Panc1 (cell line): ENCODE results near the gene ELP5. TPM values are rescaled to one million over a fixed set of nuclear protein-coding genes. Genes with fewer than 3 reads are reported as not detected.

Source experiments
- ATAC-seq: fragments of 200-7000 bp; cut with Tn5 transposase; 2 replicates; pipeline ENCODE4 v1.9.1; 2020; ENCODE audit warnings: mild to moderate bottlenecking, moderate library complexity
- BruUV-seq: library from RNA; stranded (reverse); fragments of 400-500 nt; replicated peaks from 2 replicates; lab custom pipeline; 2021; lab: Mats Ljungman, UMichigan
- CTCF ChIA-PET: fragments of 300-600 bp; sonication (Branson Sonifier 250); formaldehyde crosslinking; loops from one replicate; lab custom pipeline; 2022; ENCODE audit warnings: antibody characterized with exemption; lab: Charles Lee
- POLR2A ChIA-PET: fragments of 300-600 bp; sonication (Branson Sonifier 250); formaldehyde crosslinking; loops from one replicate; lab custom pipeline; 2022; ENCODE audit warnings: antibody characterized with exemption; lab: Charles Lee
- DNase-seq: peaks from one replicate; pipeline ENCODE4 v3.0.0-alpha.2; 2010; ENCODE audit warnings: low read depth, low spot score
- H3K27ac ChIP-seq: 2 replicates; pipeline ENCODE4 v1.5.1; 2011; ENCODE audit warnings: mild to moderate bottlenecking, low read length, inconsistent platforms
- H3K27me3 ChIP-seq: fragments of 200-500 bp; sonication (Bioruptor generic); 2 replicates; pipeline ENCODE4 v1.6.0; 2014; ENCODE audit warnings: low read length, inconsistent platforms; ENCODE audit not compliant: control insufficient read depth, insufficient read depth
- H3K36me3 ChIP-seq: fragments of 200-500 bp; sonication (Bioruptor generic); 2 replicates; pipeline ENCODE4 v1.5.1; 2014; ENCODE audit warnings: inconsistent platforms, mild to moderate bottlenecking, low read length, moderate library complexity; ENCODE audit not compliant: control insufficient read depth, insufficient read depth
- H3K4me1 ChIP-seq: 2 replicates; pipeline ENCODE4 v1.5.1; 2011; ENCODE audit warnings: inconsistent platforms, mild to moderate bottlenecking, low read length, moderate library complexity; ENCODE audit not compliant: control insufficient read depth, insufficient read depth
- H3K4me3 ChIP-seq, 2 experiments: 2 replicates each; pipeline ENCODE4 v1.5.1; 2011 to 2012; ENCODE audit warnings: low read depth in 2 of 2, low read length in 2 of 2, mild to moderate bottlenecking in 2 of 2, inconsistent platforms in 1 of 2, moderate library complexity in 1 of 2
- H3K9me3 ChIP-seq: fragments of 200-500 bp; sonication (Bioruptor generic); 2 replicates; pipeline ENCODE4 v1.5.1; 2014; ENCODE audit warnings: low read depth, mild to moderate bottlenecking, inconsistent platforms, low read length, moderate library complexity; ENCODE audit not compliant: control insufficient read depth, insufficient read depth
- CTCF ChIP-seq: fragments of 450-650 bp; IDR thresholded peaks from 2 replicates; pipeline ENCODE4 v1.5.1; 2017; ENCODE audit warnings: mild to moderate bottlenecking
- POLR2AphosphoS5 ChIP-seq: IDR thresholded peaks from 2 replicates; pipeline ENCODE4 v1.6.1; 2012; ENCODE audit warnings: mild to moderate bottlenecking, low read depth, low read length, moderate library complexity
- REST ChIP-seq, 2 experiments: IDR thresholded peaks; 2 replicates each; pipeline ENCODE4 v1.6.1; 2011 to 2012; ENCODE audit warnings: low read depth in 2 of 2, control low read depth in 1 of 2, low read length in 1 of 2, mild to moderate bottlenecking in 1 of 2, moderate library complexity in 1 of 2; ENCODE audit not compliant: insufficient read depth in 1 of 2
- SIN3A ChIP-seq: IDR thresholded peaks from 2 replicates; pipeline ENCODE4 v1.6.1; 2012; ENCODE audit warnings: low read depth, mild to moderate bottlenecking, low read length, moderate library complexity, borderline replicate concordance; ENCODE audit not compliant: insufficient read depth
- TCF7L2 ChIP-seq: IDR thresholded peaks from 2 replicates; pipeline ENCODE4 v1.6.1; 2011; ENCODE audit warnings: mild to moderate bottlenecking, low read depth, low read length, inconsistent platforms
- in situ Hi-C: cut with HindIII; loops from 2 replicates; pipeline ENCODE4 v1.10.0; 2016; ENCODE audit warnings: low sequenced_read_pairs, low pct_unique_long_range_greater_than_20kb
- intact Hi-C: fragments of 100-400 bp; cut with micrococcal nuclease; formaldehyde crosslinking; loops from one replicate; pipeline ENCODE4 v1.10.0; 2022; ENCODE audit not compliant: unreplicated experiment
- total RNA-seq: library from RNA; stranded (reverse); gene quantifications from one replicate; pipeline ENCODE4 v1.2.1, GENCODE V29; 2021; ENCODE audit not compliant: unreplicated experiment

ELP5 gene
- total RNA-seq, 1 experiment from 2014 or later: 89.5 TPM

DNA sequence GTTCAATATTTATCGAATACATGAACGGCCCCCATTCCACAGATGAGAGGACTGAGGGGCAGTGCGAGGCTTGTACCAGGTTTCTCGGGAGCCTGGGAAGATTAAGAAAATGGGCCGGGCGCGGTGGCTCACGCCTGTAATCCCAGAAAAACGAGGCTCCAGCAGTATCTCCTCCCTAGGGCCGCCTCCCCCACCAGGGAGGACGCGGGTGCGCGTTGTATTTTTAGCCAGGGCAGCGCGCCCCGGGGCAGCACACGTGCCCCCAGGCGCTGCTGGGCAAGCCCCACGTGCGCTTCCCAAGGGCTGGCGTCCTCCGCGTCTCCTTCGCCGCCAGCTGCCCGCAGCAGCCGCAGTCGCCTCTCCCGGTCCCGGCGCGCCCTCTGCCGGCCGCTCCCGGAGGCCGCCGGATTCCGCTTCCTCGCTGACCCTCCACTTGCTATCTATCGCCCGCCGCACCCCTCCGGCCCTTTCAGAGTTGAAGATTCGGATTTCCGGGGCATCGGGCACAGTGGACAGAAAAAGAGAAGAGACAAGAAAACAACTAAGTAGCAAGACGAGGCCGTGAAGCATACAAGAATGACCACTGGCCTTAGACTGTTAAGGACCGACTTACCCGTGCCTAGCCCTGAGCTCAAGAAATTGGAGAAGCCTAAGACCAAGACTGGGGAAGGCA is 44.3 kb downstream of the ELP5 start:
- no peaks in the 10 kb centered on the region for H3K9me3 ChIP-seq
- no peaks in the 10 kb centered on the region for H3K27me3 ChIP-seq
- intact Hi-C loops (loop anchor here (2.0 kb wide), 1 partner anchor 16 kb away; the partner anchor contains the start of gene SLC2A4), in situ Hi-C loops (no loop called here)
- no TSS peak for BruUV-seq
- no peak for DNase-seq
- CTCF ChIA-PET: interaction anchor here (0.7 to 1.3 kb wide), 4 partner anchors 15 to 1232 kb away, joined by 4 to 9 read pairs (median 4); partner anchors contain the start of gene SLC2A4
- no peaks in the 10 kb centered on the region for H3K36me3 ChIP-seq
- H3K27ac ChIP-seq: peak overlapping the region; percentile 57; the same call in 1 of the 2 replicates
- ATAC-seq: peak; percentile 79
- TF ChIP-seq TCF7L2: no peak
- no peak for TF ChIP-seq POLR2AphosphoS5
- peak; percentile 96 for TF ChIP-seq CTCF
- TF ChIP-seq REST (IDR thresholded peaks at IDR 0.05; ENCODE audit: insufficient read depth in 1 of 2, low read depth in 2 of 2, low read length in 1 of 2): no peak
- TF ChIP-seq SIN3A: no peak
- peak overlapping the region; percentile 3 to 31; a peak in 2 of 4 replicates for H3K4me3 ChIP-seq
- peaks cover 17% of the 10 kb centered on the region for H3K4me1 ChIP-seq
- POLR2A ChIA-PET: no interaction called here

DNA sequence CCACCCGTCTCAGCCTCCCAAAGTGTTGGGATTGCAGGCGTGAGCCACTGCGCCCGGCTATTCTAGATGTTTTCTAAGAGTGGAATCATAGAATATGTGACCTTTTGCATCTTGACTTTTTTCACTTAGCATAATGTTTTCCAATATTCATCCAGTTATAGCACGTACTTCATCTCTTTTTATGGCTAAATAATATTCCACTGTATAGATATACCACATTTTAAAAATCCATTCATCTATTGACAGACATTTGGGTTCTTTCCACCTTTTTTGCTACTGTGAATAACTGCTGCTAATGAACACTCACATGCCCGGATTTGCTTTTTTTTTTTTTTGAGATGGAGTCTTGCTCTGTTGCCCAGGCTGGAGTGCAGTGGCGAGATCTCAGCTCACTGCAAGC is 52.2 kb downstream of the ELP5 start:
- H3K9me3 ChIP-seq: no peaks in the 10 kb centered on the region
- intact Hi-C loops: no loop called here
- H3K27me3 ChIP-seq: no peaks in the 10 kb centered on the region
- H3K4me1 ChIP-seq: peaks cover 1% of the 10 kb centered on the region; the same call in 1 of the 2 replicates
- H3K36me3 ChIP-seq: peaks cover under 1% of the 10 kb centered on the region
- ChIA-PET CTCF (no interaction called here), POLR2A (interaction anchor here (0.7 kb wide), 1 partner anchor 28 kb away, joined by 10 read pairs; no protein-coding TSS in a partner anchor)
- H3K4me3 ChIP-seq: no peak overlapping the region
- DNase-seq (no peak), ATAC-seq (no peak)
- no peak overlapping the region for H3K27ac ChIP-seq
- no peak for TF ChIP-seq REST (IDR thresholded peaks at IDR 0.05; ENCODE audit: insufficient read depth in 1 of 2, low read depth in 2 of 2, low read length in 1 of 2)
- in situ Hi-C loops: no loop called here
- no TSS peak for BruUV-seq
